GM12873 (cell line): ENCODE data around the gene ID4.

Experiments
- TF ChIP-seq, protein P1 (sequence below): IDR thresholded peaks from 2 replicates; pipeline ENCODE4 v1.5.1; 2012; ENCODE audit warnings: low read depth, mild to moderate bottlenecking, moderate library complexity, low read length, control low read depth; ENCODE audit not compliant: insufficient read depth; ENCODE audit errors: missing control alignments

ID4 gene

DNA sequence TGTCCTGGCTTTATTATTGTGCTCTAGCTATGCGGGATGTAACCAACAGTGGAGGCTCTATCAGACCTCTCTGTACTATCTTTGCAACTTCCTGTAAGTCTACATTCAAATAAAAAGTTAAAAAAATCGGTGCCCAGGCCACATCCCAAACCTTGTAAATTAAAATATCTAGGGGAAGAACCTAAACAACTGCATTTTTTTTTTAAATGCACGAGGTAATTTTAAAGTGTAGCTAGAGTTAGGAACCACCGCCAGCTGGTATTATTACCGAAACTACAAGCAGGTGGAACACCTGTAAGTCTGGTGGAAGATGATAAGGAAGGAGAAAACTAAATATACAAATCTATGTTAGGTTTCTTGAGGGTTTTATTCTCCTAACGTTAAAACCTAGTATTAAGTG lies 34.5 kb upstream of the ID4 start:
- TF ChIP-seq, protein P1, sequence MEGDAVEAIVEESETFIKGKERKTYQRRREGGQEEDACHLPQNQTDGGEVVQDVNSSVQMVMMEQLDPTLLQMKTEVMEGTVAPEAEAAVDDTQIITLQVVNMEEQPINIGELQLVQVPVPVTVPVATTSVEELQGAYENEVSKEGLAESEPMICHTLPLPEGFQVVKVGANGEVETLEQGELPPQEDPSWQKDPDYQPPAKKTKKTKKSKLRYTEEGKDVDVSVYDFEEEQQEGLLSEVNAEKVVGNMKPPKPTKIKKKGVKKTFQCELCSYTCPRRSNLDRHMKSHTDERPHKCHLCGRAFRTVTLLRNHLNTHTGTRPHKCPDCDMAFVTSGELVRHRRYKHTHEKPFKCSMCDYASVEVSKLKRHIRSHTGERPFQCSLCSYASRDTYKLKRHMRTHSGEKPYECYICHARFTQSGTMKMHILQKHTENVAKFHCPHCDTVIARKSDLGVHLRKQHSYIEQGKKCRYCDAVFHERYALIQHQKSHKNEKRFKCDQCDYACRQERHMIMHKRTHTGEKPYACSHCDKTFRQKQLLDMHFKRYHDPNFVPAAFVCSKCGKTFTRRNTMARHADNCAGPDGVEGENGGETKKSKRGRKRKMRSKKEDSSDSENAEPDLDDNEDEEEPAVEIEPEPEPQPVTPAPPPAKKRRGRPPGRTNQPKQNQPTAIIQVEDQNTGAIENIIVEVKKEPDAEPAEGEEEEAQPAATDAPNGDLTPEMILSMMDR: no peak

DNA sequence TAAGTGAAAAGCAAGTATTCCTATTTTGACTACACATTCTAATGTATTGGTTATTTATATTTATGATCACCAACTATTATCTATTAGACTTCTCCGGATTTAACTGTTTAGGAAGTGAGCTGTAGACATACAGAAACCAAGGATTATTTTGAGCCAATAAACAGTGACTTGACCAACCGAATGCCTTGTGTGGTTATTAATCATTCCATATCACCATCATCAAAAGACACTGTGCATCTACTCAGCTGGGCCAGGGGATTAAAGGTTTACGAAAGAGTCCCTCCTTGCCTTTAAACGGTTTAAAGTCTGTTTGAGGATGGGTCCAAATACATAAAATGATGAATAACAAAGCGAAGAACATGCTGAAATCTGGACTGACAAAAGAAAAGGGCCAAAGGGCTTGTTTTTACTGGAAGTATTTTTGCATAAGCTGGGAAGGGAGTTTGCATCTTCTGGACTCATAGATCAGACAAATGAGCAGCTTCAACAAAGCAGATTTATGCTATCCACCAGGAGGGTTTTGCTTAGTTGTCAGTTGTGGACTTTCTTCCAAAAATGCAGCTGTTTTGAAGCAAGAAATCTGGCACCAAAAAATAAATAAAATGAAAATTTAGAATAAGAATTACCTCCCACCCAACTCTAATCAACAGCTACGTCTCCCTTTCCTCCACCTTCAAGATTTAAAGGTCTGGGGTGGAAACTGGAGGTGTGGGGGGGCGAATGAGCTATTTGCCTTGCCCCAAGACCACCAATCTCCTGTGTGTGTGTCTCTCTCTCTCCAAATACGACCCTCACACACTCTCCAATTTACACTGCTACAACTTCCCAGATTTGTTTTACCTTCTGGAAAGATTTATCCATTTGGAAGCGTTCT lies 33.6 kb upstream of the ID4 start:
- TF ChIP-seq, protein P1: no peak

DNA sequence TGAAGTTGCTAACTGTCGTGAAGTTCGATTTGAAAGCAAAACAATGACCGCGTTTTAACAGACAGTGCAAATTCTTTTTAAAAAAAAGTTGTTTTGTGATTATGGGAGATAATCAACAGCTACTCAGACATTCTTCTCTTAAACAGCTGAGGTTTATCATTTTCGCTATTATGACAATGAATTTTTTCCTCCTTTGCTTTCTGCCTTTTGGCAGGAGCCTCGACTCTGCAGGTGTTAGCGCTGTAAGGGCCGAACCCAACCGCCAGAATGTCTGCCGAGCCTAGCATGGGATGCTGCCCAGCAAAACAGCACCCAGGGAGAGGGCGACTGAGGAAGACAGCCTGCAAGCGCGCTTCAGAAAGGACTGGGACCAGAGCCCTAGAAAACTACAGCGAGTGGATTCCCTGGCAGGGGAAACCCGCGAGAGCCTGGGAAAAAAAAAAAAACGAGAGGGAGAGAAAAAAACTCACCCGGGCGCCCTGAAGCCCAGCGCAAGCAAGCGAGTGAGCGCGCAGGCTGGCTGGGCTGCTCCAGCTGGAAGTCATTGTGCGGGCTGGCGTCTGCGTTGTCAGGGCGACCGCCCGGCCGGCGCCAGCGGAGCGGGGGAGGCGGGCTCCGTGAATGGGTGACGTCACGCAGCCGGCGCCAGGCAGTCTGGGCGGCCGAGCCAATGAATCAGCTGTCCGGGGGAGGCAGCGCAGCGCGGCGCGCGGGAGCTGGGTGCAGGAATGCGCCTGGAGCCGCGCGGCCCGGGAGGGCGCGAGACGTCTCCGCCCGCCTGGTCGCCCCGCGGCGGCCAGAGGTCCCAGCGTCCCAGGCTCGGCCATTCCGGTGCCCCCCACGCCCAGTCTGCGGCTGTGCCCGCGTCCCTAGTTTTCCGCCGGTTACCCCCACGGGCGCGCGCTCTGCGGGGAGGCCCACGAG lies 32.7 kb upstream of the ID4 start:
- TF ChIP-seq, protein P1: no peak

DNA sequence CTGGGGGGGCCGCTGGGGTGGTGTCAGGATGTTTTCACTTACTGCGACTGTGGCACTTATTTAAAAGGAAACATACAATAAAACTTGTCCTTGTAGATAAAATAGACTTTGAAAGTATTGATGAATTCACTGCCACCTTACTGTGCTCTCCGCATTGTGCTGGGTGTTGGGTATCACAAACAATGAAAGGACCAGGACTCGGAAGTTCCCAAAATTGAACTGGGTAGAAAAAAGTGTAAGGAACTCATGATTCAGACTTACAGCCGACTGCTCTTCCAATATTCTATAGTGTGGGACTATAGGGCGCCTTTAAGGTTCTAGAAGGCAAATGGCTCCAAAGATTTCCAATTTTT lies 32.1 kb upstream of the ID4 start:
- TF ChIP-seq, protein P1: no peak

DNA sequence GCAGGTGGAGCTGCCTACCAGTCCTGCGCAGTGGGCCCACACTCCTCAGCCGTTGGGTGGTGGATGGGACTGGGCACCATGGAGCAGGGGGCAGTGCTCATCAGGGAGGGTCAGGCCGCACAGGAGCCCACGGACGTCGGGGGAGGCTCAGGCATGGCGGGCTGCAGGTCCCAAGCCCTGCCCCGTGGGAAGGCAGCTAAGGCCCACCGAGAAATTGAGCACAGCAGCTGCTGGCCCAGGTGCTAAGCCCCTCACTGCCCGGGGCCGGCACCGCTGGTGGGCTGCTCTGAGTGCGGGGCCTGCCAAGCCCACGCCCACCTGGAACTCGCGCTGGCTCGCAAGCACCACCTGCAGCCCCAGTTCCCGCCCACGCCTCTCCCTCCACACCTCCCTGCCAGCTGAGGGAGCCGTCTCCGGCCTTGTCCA lies 30.2 kb upstream of the ID4 start:
- TF ChIP-seq, protein P1: no peak

DNA sequence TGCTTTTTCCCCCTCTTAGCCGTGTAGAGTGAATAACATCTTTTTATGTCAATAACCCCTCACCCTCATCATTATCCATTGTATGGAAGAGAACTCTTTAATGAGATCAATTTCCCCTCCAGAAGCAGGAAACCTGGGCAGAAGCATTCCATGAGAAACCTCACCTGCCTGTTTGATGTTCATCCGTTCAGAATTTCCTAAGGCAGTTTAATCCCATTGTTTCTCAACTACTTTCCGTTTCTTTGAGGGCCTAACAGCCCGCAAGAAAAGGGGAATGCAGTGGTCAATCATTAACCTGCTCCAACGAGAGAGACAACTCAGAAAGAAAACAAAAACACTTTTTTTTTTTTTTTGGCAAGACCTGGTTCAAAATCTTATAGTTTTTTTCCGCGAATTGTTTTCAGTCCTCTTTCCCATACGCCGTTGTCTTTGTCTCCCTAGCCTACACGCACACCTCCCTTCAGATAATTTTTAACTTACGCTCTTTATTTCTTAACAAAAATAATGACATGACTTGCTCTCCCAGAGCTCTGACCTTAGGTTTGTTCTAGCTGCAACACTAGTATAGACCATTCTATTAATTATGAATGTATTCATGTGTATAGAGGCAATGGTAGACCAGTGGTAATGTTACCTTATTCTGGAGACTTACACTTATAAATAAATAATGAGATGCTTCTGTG lies 25.6 kb upstream of the ID4 start:
- TF ChIP-seq, protein P1: no peak
